WTC11 (cell line): ENCODE measurements around the gene NCK1. TPM values are rescaled to one million over a fixed set of nuclear protein-coding genes. Genes with fewer than 3 reads are reported as not detected.
"Not testable (repeated sequence)": the region's sequence is repeated elsewhere in the genome, so short reads cannot be mapped to it uniquely, and the experiment has no call there.

Experiments used
- ATAC-seq: fragments of 200-7000 bp; cut with Tn5 transposase; 2 replicates; pipeline ENCODE4 v1.10.0; 2021; ENCODE audit warnings: mild to moderate bottlenecking, moderate library complexity
- CTCF ChIA-PET: fragments of 300-600 bp; sonication (Branson Sonifier 250); formaldehyde crosslinking; loops from one replicate; lab custom pipeline; 2021; ENCODE audit warnings: antibody characterized with exemption; lab: Charles Lee
- POLR2A ChIA-PET: fragments of 350-600 bp; sonication (Branson Sonifier 250); formaldehyde crosslinking; loops from one replicate; lab custom pipeline; 2021; ENCODE audit warnings: antibody characterized with exemption; lab: Charles Lee
- DNase-seq: peaks from one replicate; pipeline ENCODE4 v3.0.0; 2021; ENCODE audit warnings: low spot score
- H3K27ac Mint-ChIP-seq: 2 replicates; pipeline ENCODE4 v1.8.0; 2021; ENCODE audit warnings: mixed read lengths
- H3K27me3 Mint-ChIP-seq: 2 replicates; pipeline ENCODE4 v1.8.0; 2021; ENCODE audit warnings: low read depth, mild to moderate bottlenecking, moderate library complexity, mixed read lengths
- H3K36me3 Mint-ChIP-seq: 2 replicates; pipeline ENCODE4 v1.8.0; 2021; ENCODE audit warnings: mixed read lengths
- H3K4me1 Mint-ChIP-seq: 2 replicates; pipeline ENCODE4 v1.8.0; 2022; ENCODE audit warnings: mixed read lengths
- H3K4me3 Mint-ChIP-seq: 2 replicates; pipeline ENCODE4 v1.8.0; 2021; ENCODE audit warnings: mild to moderate bottlenecking, moderate library complexity, mixed read lengths
- H3K9me3 Mint-ChIP-seq: 2 replicates; pipeline ENCODE4 v1.8.0; 2021; ENCODE audit warnings: mixed read lengths
- FOXJ3 ChIP-seq: sonication (generic); formaldehyde crosslinking; IDR thresholded peaks from 2 replicates; pipeline ENCODE4 v1.9.0; 2021; ENCODE audit warnings: missing genetic modification reagents, mild to moderate bottlenecking, borderline replicate concordance
- GABPB1 ChIP-seq: sonication (generic); formaldehyde crosslinking; IDR thresholded peaks from 2 replicates; pipeline ENCODE4 v1.8.1; 2023; ENCODE audit warnings: mild to moderate bottlenecking, missing genetic modification reagents
- GRHL2 ChIP-seq: fragments of 250-450 bp; sonication (Bioruptor Pico); IDR thresholded peaks from 2 replicates; pipeline ENCODE4 v1.8.0; 2022; ENCODE audit warnings: mild to moderate bottlenecking, moderate library complexity; ENCODE audit not compliant: insufficient replicate concordance, severe bottlenecking
- HMGA2 ChIP-seq: fragments of 250-450 bp; sonication (Bioruptor Pico); IDR thresholded peaks from 2 replicates; pipeline ENCODE4 v1.4.0; 2021; ENCODE audit warnings: mild to moderate bottlenecking, moderate library complexity
- JUN ChIP-seq: sonication (generic); formaldehyde crosslinking; IDR thresholded peaks from 2 replicates; pipeline ENCODE4 v1.8.0; 2023; ENCODE audit warnings: mild to moderate bottlenecking, missing genetic modification reagents
- OVOL2 ChIP-seq: fragments of 250-450 bp; sonication (Bioruptor Pico); IDR thresholded peaks from 2 replicates; pipeline ENCODE4 v1.9.0; 2021; ENCODE audit warnings: mild to moderate bottlenecking, borderline replicate concordance
- RORB ChIP-seq: fragments of 250-450 bp; sonication (Bioruptor Pico); IDR thresholded peaks from 2 replicates; pipeline ENCODE4 v1.9.0; 2021; ENCODE audit warnings: mild to moderate bottlenecking
- SP1 ChIP-seq: sonication (generic); formaldehyde crosslinking; conservative IDR thresholded peaks from 2 replicates; pipeline ENCODE4 v1.8.1; 2022; ENCODE audit warnings: missing genetic modification reagents
- TEAD1 ChIP-seq: sonication (generic); formaldehyde crosslinking; IDR thresholded peaks from 2 replicates; pipeline ENCODE4 v1.8.0; 2022; ENCODE audit warnings: mild to moderate bottlenecking, missing genetic modification reagents
- TEAD4 ChIP-seq: sonication (generic); formaldehyde crosslinking; IDR thresholded peaks from 2 replicates; pipeline ENCODE4 v1.8.0; 2022; ENCODE audit warnings: mild to moderate bottlenecking, missing genetic modification reagents
- ZNF671 ChIP-seq: fragments of 250-450 bp; sonication (Bioruptor Pico); IDR thresholded peaks from 2 replicates; pipeline ENCODE4 v1.8.0; 2021; ENCODE audit warnings: mild to moderate bottlenecking
- total RNA-seq: library from RNA; stranded (reverse); gene quantifications from 3 replicates; pipeline ENCODE4 v1.2.3, GENCODE V29; 2021
- TF ChIP-seq, protein P1 (sequence below): sonication (generic); formaldehyde crosslinking; IDR thresholded peaks from 2 replicates; pipeline ENCODE4 v1.8.0; 2022; ENCODE audit warnings: mild to moderate bottlenecking, missing genetic modification reagents
- TF ChIP-seq, protein P2 (sequence below): fragments of 250-450 bp; sonication (Bioruptor Pico); IDR thresholded peaks from 2 replicates; pipeline ENCODE4 v1.8.0; 2021; ENCODE audit warnings: mild to moderate bottlenecking
- TF ChIP-seq, protein P3 (sequence below): sonication (generic); formaldehyde crosslinking; IDR thresholded peaks from 2 replicates; pipeline ENCODE4 v1.8.1; 2022; ENCODE audit warnings: low read depth, missing genetic modification reagents, borderline replicate concordance
- TF ChIP-seq, protein P4 (sequence below): sonication (generic); formaldehyde crosslinking; conservative IDR thresholded peaks from 2 replicates; pipeline ENCODE4 v1.8.1; 2023; ENCODE audit warnings: mild to moderate bottlenecking, low read depth, missing genetic modification reagents, moderate library complexity

NCK1 gene
- total RNA-seq, 1 experiment from 2014 or later, result 28.9 TPM

DNA sequence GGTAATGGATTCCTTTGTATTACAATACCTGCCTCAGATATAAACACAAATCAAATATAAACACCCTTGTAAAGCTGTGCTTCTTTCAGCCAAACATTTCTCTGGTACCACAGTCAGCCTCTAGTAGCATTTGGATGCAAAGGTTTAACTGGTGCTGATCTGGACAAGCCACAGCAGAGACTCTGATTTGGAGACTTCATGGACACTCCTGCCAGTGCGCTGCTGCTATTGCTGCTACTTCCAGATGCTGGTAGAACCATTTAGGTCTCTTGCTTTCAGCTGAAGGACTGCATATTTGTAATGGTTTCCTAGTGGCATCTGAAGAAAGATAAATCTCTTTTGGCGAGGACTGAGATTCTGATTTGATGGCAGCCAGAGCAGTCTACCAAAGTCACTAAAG, 36.9 kb downstream of the NCK1 start:
- Mint-ChIP-seq H3K27me3 (no peaks in the 10 kb centered on the region), H3K27ac (no peak overlapping the region), H3K9me3 (peaks cover 7% of the 10 kb centered on the region; the same call in 1 of the 2 replicates), H3K4me1 (peaks cover 63% of the 10 kb centered on the region), H3K4me3 (no peak overlapping the region), H3K36me3 (peaks cover 3% of the 10 kb centered on the region; the same call in 1 of the 2 replicates)
- DNase-seq, result no peak
- TF ChIP-seq SP1 (CRISPR knock-in tag) (no peak), RORB (CRISPR knock-in tag) (no peak), ZNF671 (no peak), GABPB1 (CRISPR knock-in tag) (no peak), TEAD4 (CRISPR knock-in tag) (no peak), GRHL2 (CRISPR knock-in tag) (no peak), TEAD1 (no peak), JUN (CRISPR knock-in tag) (no peak)
- TF ChIP-seq, protein P1, sequence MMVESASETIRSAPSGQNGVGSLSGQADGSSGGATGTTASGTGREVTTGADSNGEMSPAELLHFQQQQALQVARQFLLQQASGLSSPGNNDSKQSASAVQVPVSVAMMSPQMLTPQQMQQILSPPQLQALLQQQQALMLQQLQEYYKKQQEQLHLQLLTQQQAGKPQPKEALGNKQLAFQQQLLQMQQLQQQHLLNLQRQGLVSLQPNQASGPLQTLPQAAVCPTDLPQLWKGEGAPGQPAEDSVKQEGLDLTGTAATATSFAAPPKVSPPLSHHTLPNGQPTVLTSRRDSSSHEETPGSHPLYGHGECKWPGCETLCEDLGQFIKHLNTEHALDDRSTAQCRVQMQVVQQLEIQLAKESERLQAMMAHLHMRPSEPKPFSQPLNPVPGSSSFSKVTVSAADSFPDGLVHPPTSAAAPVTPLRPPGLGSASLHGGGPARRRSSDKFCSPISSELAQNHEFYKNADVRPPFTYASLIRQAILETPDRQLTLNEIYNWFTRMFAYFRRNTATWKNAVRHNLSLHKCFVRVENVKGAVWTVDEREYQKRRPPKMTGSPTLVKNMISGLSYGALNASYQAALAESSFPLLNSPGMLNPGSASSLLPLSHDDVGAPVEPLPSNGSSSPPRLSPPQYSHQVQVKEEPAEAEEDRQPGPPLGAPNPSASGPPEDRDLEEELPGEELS (CRISPR knock-in tag), result no peak
- TF ChIP-seq, protein P2, sequence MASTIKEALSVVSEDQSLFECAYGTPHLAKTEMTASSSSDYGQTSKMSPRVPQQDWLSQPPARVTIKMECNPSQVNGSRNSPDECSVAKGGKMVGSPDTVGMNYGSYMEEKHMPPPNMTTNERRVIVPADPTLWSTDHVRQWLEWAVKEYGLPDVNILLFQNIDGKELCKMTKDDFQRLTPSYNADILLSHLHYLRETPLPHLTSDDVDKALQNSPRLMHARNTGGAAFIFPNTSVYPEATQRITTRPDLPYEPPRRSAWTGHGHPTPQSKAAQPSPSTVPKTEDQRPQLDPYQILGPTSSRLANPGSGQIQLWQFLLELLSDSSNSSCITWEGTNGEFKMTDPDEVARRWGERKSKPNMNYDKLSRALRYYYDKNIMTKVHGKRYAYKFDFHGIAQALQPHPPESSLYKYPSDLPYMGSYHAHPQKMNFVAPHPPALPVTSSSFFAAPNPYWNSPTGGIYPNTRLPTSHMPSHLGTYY (CRISPR knock-in tag), result no peak
- TF ChIP-seq, protein P3, sequence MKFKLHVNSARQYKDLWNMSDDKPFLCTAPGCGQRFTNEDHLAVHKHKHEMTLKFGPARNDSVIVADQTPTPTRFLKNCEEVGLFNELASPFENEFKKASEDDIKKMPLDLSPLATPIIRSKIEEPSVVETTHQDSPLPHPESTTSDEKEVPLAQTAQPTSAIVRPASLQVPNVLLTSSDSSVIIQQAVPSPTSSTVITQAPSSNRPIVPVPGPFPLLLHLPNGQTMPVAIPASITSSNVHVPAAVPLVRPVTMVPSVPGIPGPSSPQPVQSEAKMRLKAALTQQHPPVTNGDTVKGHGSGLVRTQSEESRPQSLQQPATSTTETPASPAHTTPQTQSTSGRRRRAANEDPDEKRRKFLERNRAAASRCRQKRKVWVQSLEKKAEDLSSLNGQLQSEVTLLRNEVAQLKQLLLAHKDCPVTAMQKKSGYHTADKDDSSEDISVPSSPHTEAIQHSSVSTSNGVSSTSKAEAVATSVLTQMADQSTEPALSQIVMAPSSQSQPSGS, result no peak
- peak; percentile 35; the same call in 1 of the 2 replicates for ATAC-seq
- ChIA-PET POLR2A (no interaction called here), CTCF (no interaction called here)

DNA sequence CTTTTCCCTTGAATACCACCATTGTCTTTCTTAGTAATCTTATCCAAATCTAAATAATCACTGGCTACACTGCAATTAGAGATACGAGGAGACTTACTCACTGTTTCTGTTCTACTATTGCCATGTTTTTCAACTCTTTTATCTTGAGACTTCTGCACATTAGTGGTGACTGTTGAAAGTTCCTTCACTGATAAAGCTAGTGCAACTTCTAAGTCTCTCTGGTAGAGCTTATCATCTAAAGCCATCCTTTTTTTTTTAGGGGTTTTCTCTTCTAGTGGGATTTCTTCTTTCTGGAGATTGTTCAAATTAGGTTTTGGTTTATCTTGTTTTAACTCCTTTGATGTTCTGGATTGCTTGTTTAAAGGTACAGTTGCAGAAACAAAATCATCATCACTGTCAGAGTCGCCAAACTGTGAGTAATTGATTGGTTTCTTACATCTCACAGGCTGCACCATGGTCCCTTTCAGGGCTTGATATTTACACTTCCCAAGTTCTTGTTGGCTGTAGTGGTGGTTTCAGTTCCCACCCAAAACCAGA, 37.7 kb downstream of the NCK1 start:
- Mint-ChIP-seq H3K27ac (peak overlapping the region; percentile 26; the same call in 1 of the 2 replicates), H3K27me3 (no peaks in the 10 kb centered on the region)
- CTCF ChIA-PET, result no interaction called here
- no peak for TF ChIP-seq HMGA2 (CRISPR knock-in tag)
- TF ChIP-seq, protein P4, sequence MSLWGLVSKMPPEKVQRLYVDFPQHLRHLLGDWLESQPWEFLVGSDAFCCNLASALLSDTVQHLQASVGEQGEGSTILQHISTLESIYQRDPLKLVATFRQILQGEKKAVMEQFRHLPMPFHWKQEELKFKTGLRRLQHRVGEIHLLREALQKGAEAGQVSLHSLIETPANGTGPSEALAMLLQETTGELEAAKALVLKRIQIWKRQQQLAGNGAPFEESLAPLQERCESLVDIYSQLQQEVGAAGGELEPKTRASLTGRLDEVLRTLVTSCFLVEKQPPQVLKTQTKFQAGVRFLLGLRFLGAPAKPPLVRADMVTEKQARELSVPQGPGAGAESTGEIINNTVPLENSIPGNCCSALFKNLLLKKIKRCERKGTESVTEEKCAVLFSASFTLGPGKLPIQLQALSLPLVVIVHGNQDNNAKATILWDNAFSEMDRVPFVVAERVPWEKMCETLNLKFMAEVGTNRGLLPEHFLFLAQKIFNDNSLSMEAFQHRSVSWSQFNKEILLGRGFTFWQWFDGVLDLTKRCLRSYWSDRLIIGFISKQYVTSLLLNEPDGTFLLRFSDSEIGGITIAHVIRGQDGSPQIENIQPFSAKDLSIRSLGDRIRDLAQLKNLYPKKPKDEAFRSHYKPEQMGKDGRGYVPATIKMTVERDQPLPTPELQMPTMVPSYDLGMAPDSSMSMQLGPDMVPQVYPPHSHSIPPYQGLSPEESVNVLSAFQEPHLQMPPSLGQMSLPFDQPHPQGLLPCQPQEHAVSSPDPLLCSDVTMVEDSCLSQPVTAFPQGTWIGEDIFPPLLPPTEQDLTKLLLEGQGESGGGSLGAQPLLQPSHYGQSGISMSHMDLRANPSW (CRISPR knock-in tag), result no peak
- no peak for TF ChIP-seq FOXJ3 (CRISPR knock-in tag)
- no peak for TF ChIP-seq OVOL2 (CRISPR knock-in tag)
- TF ChIP-seq, all 79 proteins: peak for 0
- Mint-ChIP-seq H3K9me3 (peaks cover 7% of the 10 kb centered on the region; the same call in 1 of the 2 replicates), H3K4me3 (no peak overlapping the region), H3K4me1 (peaks cover 58% of the 10 kb centered on the region), H3K36me3 (peaks cover 3% of the 10 kb centered on the region; the same call in 1 of the 2 replicates)
- POLR2A ChIA-PET, result no interaction called here
- no peak for DNase-seq
- ATAC-seq, result no peak

DNA sequence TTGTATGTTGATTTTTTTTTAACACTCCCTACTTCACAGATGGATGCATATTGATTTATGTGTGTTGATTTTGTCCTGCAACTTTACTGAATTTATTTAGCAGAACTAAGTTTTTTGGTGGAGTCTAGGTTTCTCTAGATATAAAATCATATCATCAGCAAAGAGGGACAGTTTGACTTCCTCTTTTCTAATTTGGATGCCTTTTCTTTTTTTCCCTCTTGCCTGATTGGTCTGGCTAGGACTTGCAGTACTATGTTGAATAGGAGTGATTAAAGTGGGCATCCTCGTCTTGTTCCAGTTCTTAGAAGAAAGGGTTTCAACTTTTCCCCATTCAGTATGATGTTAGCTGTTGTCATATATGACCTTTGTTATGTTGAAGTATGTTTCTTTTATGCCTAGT, 38.7 kb downstream of the NCK1 start:
- not testable (repeated sequence) for H3K27ac Mint-ChIP-seq, H3K9me3 Mint-ChIP-seq, ATAC-seq

More for the DNA sequence above, 38.7 kb downstream of the NCK1 start:
- H3K27me3 Mint-ChIP-seq, POLR2A ChIA-PET, CTCF ChIA-PET, H3K4me3 Mint-ChIP-seq, H3K36me3 Mint-ChIP-seq, DNase-seq: not testable (repeated sequence)
- peaks cover 58% of the 10 kb centered on the region for H3K4me1 Mint-ChIP-seq
